MM.1S (cell line): ENCODE measurements around the gene NUMB.

ENCODE experiments used
- DNase-seq: peaks from one replicate; pipeline ENCODE4 v3.0.0-alpha.2; 2015
- H2AFZ ChIP-seq: fragments of 300-600 bp; sonication (generic); 2 replicates; pipeline ENCODE4 v1.6.0; 2016; ENCODE audit warnings: antibody characterized with exemption, low read length
- H3F3A ChIP-seq: fragments of 300-600 bp; sonication (generic); 2 replicates; pipeline ENCODE4 v1.6.1; 2016; ENCODE audit warnings: mild to moderate bottlenecking, antibody characterized with exemption, low read length, moderate library complexity, mixed read lengths; ENCODE audit not compliant: insufficient read depth
- H3K27ac ChIP-seq: fragments of 300-600 bp; sonication (generic); 2 replicates; pipeline ENCODE4 v1.5.1; 2016; ENCODE audit warnings: mild to moderate bottlenecking, low read length
- H3K27me3 ChIP-seq: fragments of 300-600 bp; sonication (generic); replicated peaks from 2 replicates; pipeline ENCODE4 v1.6.0; 2016; ENCODE audit warnings: low read length; ENCODE audit not compliant: insufficient read depth
- H3K36me3 ChIP-seq: fragments of 300-600 bp; sonication (generic); replicated peaks from 2 replicates; pipeline ENCODE4 v1.6.1; 2016; ENCODE audit warnings: mild to moderate bottlenecking, low read length, mixed read lengths; ENCODE audit not compliant: insufficient read depth
- H3K4me1 ChIP-seq: fragments of 300-600 bp; sonication (generic); 2 replicates; pipeline ENCODE4 v1.6.1; 2016; ENCODE audit warnings: low read length, mixed read lengths
- H3K4me2 ChIP-seq: fragments of 300-600 bp; sonication (generic); 2 replicates; pipeline ENCODE4 v1.6.0; 2016; ENCODE audit warnings: low read depth, low read length
- H3K4me3 ChIP-seq: fragments of 300-600 bp; sonication (generic); 2 replicates; pipeline ENCODE4 v1.5.1; 2016; ENCODE audit warnings: low read length, mixed read lengths
- H3K79me2 ChIP-seq: fragments of 300-600 bp; sonication (generic); 2 replicates; pipeline ENCODE4 v1.6.1; 2016; ENCODE audit warnings: mixed run types, low read length, mixed read lengths
- H3K9ac ChIP-seq: fragments of 300-600 bp; sonication (generic); 2 replicates; pipeline ENCODE4 v1.6.1; 2016; ENCODE audit warnings: low read length, mixed read lengths
- H3K9me2 ChIP-seq: fragments of 300-600 bp; sonication (generic); replicated peaks from 2 replicates; pipeline ENCODE4 v1.6.1; 2016; ENCODE audit warnings: mild to moderate bottlenecking, low read length, mixed read lengths; ENCODE audit not compliant: insufficient read depth
- H3K9me3 ChIP-seq: fragments of 300-600 bp; sonication (generic); replicated peaks from 2 replicates; pipeline ENCODE4 v1.6.1; 2016; ENCODE audit warnings: mild to moderate bottlenecking, low read length, mixed read lengths; ENCODE audit not compliant: insufficient read depth
- H4K20me1 ChIP-seq: fragments of 300-600 bp; sonication (generic); 2 replicates; pipeline ENCODE4 v1.6.1; 2016; ENCODE audit warnings: mild to moderate bottlenecking, low read length, moderate library complexity, mixed read lengths; ENCODE audit not compliant: insufficient read depth
- CTCF ChIP-seq: fragments of 300-600 bp; sonication (generic); IDR thresholded peaks from 2 replicates; pipeline ENCODE4 v1.5.1; 2016; ENCODE audit warnings: antibody characterized with exemption, low read length, mixed read lengths
- EZH2 ChIP-seq: fragments of 300-600 bp; sonication (generic); optimal IDR thresholded peaks from 2 replicates; pipeline ENCODE3; 2017; ENCODE audit warnings: low read depth, mild to moderate bottlenecking, antibody characterized with exemption, low read length, mixed read lengths
- EZH2phosphoT487 ChIP-seq: fragments of 300-600 bp; sonication (generic); IDR thresholded peaks from 2 replicates; pipeline ENCODE4 v1.6.1; 2018; ENCODE audit warnings: antibody characterized with exemption, low read length

Gene NUMB

GRCh38 chr14:73237786-73238423 lies 220.4 kb downstream of the NUMB start:
- H3K79me2 ChIP-seq = no peaks in the 10 kb centered on the region

GRCh38 chr14:73237219-73237785 lies 221.0 kb downstream of the NUMB start, which contains the start of gene PAPLN:
Gene PAPLN, plus strand, starts transcription at chr14:73237506. Its CDS starts 2,273 bp downstream, at chr14:73239779.
- H3K9me2 ChIP-seq = no peaks in the 10 kb centered on the region
- H3K4me3 ChIP-seq = no peak within 1 kb of the TSS
- no peaks in the 10 kb centered on the region for H3F3A ChIP-seq
- no peaks in the 10 kb centered on the region for H3K9me3 ChIP-seq
- H4K20me1 ChIP-seq = no peaks in the 10 kb centered on the region
- no peaks in the 10 kb centered on the region for H3K36me3 ChIP-seq
- TF ChIP-seq EZH2 = no peak
- TF ChIP-seq EZH2phosphoT487 = no peak
- no peak for TF ChIP-seq CTCF
- H3K79me2 ChIP-seq = no peaks in the 10 kb centered on the region
- no peaks in the 10 kb centered on the region for H3K4me1 ChIP-seq
- H3K9ac ChIP-seq = no peak within 1 kb of the TSS
- DNase-seq = no peak
- H2AFZ ChIP-seq = no peak within 1 kb of the TSS
- H3K4me2 ChIP-seq = no peak within 1 kb of the TSS
- peaks cover 11% of the 10 kb centered on the region for H3K27me3 ChIP-seq
- no peak within 1 kb of the TSS for H3K27ac ChIP-seq

More at GRCh38 chr14:73237786-73238423, 220.4 kb downstream of the NUMB start:
- Histone ChIP-seq H3K9ac (no peak overlapping the region), H4K20me1 (no peaks in the 10 kb centered on the region), H3K27me3 (peaks cover 11% of the 10 kb centered on the region), H3K4me1 (no peaks in the 10 kb centered on the region), H3K36me3 (no peaks in the 10 kb centered on the region), H3K4me3 (no peak overlapping the region), H3F3A (no peaks in the 10 kb centered on the region), H3K9me2 (no peaks in the 10 kb centered on the region), H2AFZ (no peak overlapping the region), H3K9me3 (no peaks in the 10 kb centered on the region), H3K4me2 (no peak overlapping the region), H3K27ac (no peak overlapping the region)
- no peak for DNase-seq
- TF ChIP-seq EZH2 (no peak), EZH2phosphoT487 (no peak), CTCF (no peak)

- peaks cover 11% of the 10 kb centered on the region for H3K27me3 ChIP-seq
- no peak for DNase-seq
- H3K4me1 ChIP-seq = no peaks in the 10 kb centered on the region
- H2AFZ ChIP-seq = no peak overlapping the region
- H3K9ac ChIP-seq = no peak overlapping the region
- H3K36me3 ChIP-seq = no peaks in the 10 kb centered on the region
- no peaks in the 10 kb centered on the region for H3K79me2 ChIP-seq
- H4K20me1 ChIP-seq = no peaks in the 10 kb centered on the region
- TF ChIP-seq EZH2phosphoT487 (no peak), EZH2 (no peak), CTCF (no peak)
- no peaks in the 10 kb centered on the region for H3F3A ChIP-seq
- no peak overlapping the region for H3K27ac ChIP-seq
- H3K4me2 ChIP-seq = no peak overlapping the region
- H3K9me2 ChIP-seq = no peaks in the 10 kb centered on the region
- H3K9me3 ChIP-seq = no peaks in the 10 kb centered on the region
- no peak overlapping the region for H3K4me3 ChIP-seq
These were observed 221.6 kb downstream of the NUMB start for GRCh38 chr14:73236752-73237218.
